GM12878 (cell line): ENCODE data around the gene YARS1. TPM values are rescaled to one million over a fixed set of nuclear protein-coding genes. Genes with fewer than 3 reads are reported as not detected.

ENCODE experiments used
- ATAC-seq: fragments of 200-7000 bp; cut with Tn5 transposase; 3 replicates; pipeline ENCODE4 v1.9.1; 2020; ENCODE audit warnings: mild to moderate bottlenecking, moderate library complexity
- BruUV-seq: library from RNA; stranded (reverse); fragments of 400-500 nt; replicated peaks from 2 replicates; lab custom pipeline; 2021; lab: Mats Ljungman, UMichigan
- CTCF ChIA-PET: fragments of 300-600 bp; sonication (Branson Sonifier 250); formaldehyde crosslinking; extraction: SDS; loops from one replicate; lab custom pipeline; 2021; ENCODE audit warnings: inconsistent platforms; lab: Yijun Ruan, JAX
- POLR2A ChIA-PET: fragments of 350-600 bp; formaldehyde crosslinking; extraction: SDS; loops from one replicate; lab custom pipeline; 2021; ENCODE audit warnings: inconsistent platforms; lab: Charles Lee
- RAD21 ChIA-PET: fragments of 300-600 bp; sonication (Branson Sonifier 250); formaldehyde crosslinking; loops from one replicate; lab custom pipeline; 2023; ENCODE audit warnings: antibody characterized with exemption; ENCODE audit not compliant: unreplicated experiment; lab: Charles Lee
- SMC1A ChIA-PET: fragments of 300-600 bp; sonication (Branson Sonifier 250); formaldehyde crosslinking; loops from one replicate; lab custom pipeline; 2023; ENCODE audit not compliant: unreplicated experiment, uncharacterized antibody; lab: Charles Lee
- DNase-seq: peaks from one replicate; pipeline ENCODE4 v3.0.0-alpha.2; 2011; ENCODE audit warnings: low read depth, low spot score
- FAIRE-seq: peaks from 3 replicates; lab custom pipeline; 2011; peaks lifted over from hg19 to GRCh38; lab: Jason Lieb, UNC
- H2AFZ ChIP-seq: 2 replicates; pipeline ENCODE4 v1.6.0; 2011; ENCODE audit warnings: low read depth, low read length, control low read depth; ENCODE audit not compliant: control insufficient read depth
- H3K27ac ChIP-seq: 2 replicates; pipeline ENCODE4 v1.5.1; 2011; ENCODE audit warnings: control low read depth; ENCODE audit not compliant: control insufficient read depth, insufficient read depth
- H3K27me3 ChIP-seq, 2 experiments: replicated peaks in 1 of 2; 2 replicates each; pipeline versions ENCODE4 v1.6.0 to v1.6.1; 2011; ENCODE audit warnings: low read length in 1 of 2; ENCODE audit not compliant: control insufficient read depth in 2 of 2, insufficient read depth in 2 of 2
- H3K36me3 ChIP-seq, 2 experiments: 2 replicates each; pipeline ENCODE4 v1.5.1; 2011; ENCODE audit warnings: low read length in 1 of 2; ENCODE audit not compliant: control insufficient read depth in 2 of 2, insufficient read depth in 2 of 2
- H3K4me1 ChIP-seq: 2 replicates; pipeline ENCODE4 v1.6.1; 2011; ENCODE audit warnings: mild to moderate bottlenecking, low read length, moderate library complexity, mixed read lengths; ENCODE audit not compliant: control insufficient read depth, insufficient read depth
- H3K4me2 ChIP-seq: 2 replicates; pipeline ENCODE4 v1.6.0; 2011; ENCODE audit warnings: control low read depth; ENCODE audit not compliant: control insufficient read depth, insufficient read depth
- H3K4me3 ChIP-seq: fragments of 200-600 bp; sonication (generic); 2 replicates; pipeline ENCODE4 v1.5.1; 2016
- H3K79me2 ChIP-seq: 2 replicates; pipeline ENCODE4 v1.6.0; 2011; ENCODE audit warnings: low read length; ENCODE audit not compliant: control insufficient read depth, insufficient read depth
- H3K9ac ChIP-seq: 2 replicates; pipeline ENCODE4 v1.8.0; 2011; ENCODE audit warnings: low read length, control low read depth, mixed read lengths; ENCODE audit not compliant: control insufficient read depth, insufficient read depth
- H3K9me3 ChIP-seq: replicated peaks from 3 replicates; pipeline ENCODE4 v1.5.1; 2011; ENCODE audit warnings: mild to moderate bottlenecking, low read length; ENCODE audit not compliant: control insufficient read depth, insufficient read depth
- H4K20me1 ChIP-seq: 2 replicates; pipeline ENCODE4 v1.6.0; 2011; ENCODE audit not compliant: control insufficient read depth, insufficient read depth
- CBX3 ChIP-seq: fragments of 200-600 bp; sonication (generic); IDR thresholded peaks from 2 replicates; pipeline ENCODE4 v1.6.1; 2016; ENCODE audit warnings: low read depth, borderline replicate concordance
- CUX1 ChIP-seq: IDR thresholded peaks from 2 replicates; pipeline ENCODE4 v1.6.1; 2012; ENCODE audit warnings: improper control_type of control experiment, low read depth, low read length; ENCODE audit not compliant: insufficient replicate concordance
- POLR2A ChIP-seq: IDR thresholded peaks from 2 replicates; pipeline ENCODE4 v1.6.1; 2011; ENCODE audit warnings: low read depth, mild to moderate bottlenecking, low read length
- WGBS: methylation state at CpG from one replicate; pipeline ENCODE4 v1.1.6; 2016; ENCODE audit warnings: low lambda C conversion rate; ENCODE audit not compliant: insufficient replicate concordance, insufficient coverage; ENCODE audit errors: missing lambda C conversion rate; 5-methylcytosine and 5-hydroxymethylcytosine counted together
- in situ Hi-C: fragments of 300-500 bp; cut with MboI; formaldehyde crosslinking; loops from 9 replicates; pipeline ENCODE4 v1.14.3; 2018; ENCODE audit warnings: mixed read lengths
- intact Hi-C: fragments of 100-400 bp; cut with micrococcal nuclease; formaldehyde crosslinking; loops from one replicate; pipeline ENCODE4 v1.14.2; 2022; ENCODE audit not compliant: unreplicated experiment
- polyA plus RNA-seq, 11 experiments: library from polyadenylated mRNA; depleted of rRNA in 4 of 11; unstranded in 6 of 11; stranded (reverse) in 5 of 11; fragments of >200 nt; fragmentation: Nextera tagmentation in 4 of 11; fragmentation: Illumina TruSeq in 1 of 11; extraction: Ambion mirVana in 4 of 11; extraction: Trizol in 1 of 11; gene quantifications; 1 replicate in 1 of 11; 2 replicates in 10 of 11; pipeline versions ENCODE4 v1.2.1 to v1.2.3, GENCODE V29; 2011 to 2016; ENCODE audit warnings: inconsistent platforms in 2 of 11, missing spikeins in 2 of 11, low read depth in 1 of 11
- total RNA-seq, 4 experiments: library from RNA; depleted of rRNA in 3 of 4; stranded (reverse); fragments of >200 nt in 3 of 4; fragmentation: Illumina TruSeq in 1 of 4; extraction: Trizol in 1 of 4; gene quantifications; 2 replicates each; pipeline versions ENCODE4 v1.2.1 to v1.2.3, GENCODE V29; 2013 to 2021

YARS1 gene
- total and polyA plus RNA-seq, 10 of the 15 experiments (the other 5 are each of a cell fraction or from before 2014, with no cell fraction given): 39.9 to 202 (median 136) TPM

DNA sequence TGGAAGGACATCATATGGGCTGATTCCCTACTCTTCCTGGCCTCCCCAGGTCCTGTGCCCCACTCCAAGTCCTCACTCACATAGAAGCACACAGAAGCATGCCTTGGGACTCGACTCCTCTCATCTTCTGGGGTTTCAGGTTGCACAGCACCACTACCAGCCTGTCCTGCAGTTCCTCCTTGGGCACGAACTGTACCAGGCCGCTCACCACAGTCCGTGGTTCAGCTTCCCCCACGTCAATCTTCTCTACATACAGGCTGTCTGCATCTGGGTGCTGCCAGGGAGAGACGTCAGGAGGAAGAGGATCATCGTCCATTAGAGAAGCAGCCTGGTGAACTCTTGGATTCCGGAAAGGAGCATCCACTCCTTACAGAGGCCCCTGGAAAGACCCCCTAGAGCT lies 37.2 kb downstream of the YARS1 start:
- BruUV-seq: no TSS peak
- no peaks in the 10 kb centered on the region for H3K27me3 ChIP-seq
- in situ Hi-C loops: no loop called here
- 95% methylated on average over 8 of the region's 8 CpGs for WGBS
- ChIA-PET CTCF (interaction anchor here (1.0 to 1.7 kb wide), 2 partner anchors 93 to 259 kb away, joined by 3 to 4 read pairs; no protein-coding TSS in a partner anchor), SMC1A (no interaction called here), POLR2A (no interaction called here), RAD21 (no interaction called here)
- H3K4me3 ChIP-seq: no peak overlapping the region
- H3K27ac ChIP-seq: no peak overlapping the region
- intact Hi-C loops: no loop called here
- H3K4me2 ChIP-seq: no peak overlapping the region
- TF ChIP-seq POLR2A (peak; percentile 59; the same call in 1 of the 2 replicates), CBX3 (no peak), CUX1 (no peak)
- DNase-seq (no peak), FAIRE-seq (no peak), ATAC-seq (no peak)
- H4K20me1 ChIP-seq: no peaks in the 10 kb centered on the region
- no peaks in the 10 kb centered on the region for H3K9me3 ChIP-seq
- no peaks in the 10 kb centered on the region for H3K4me1 ChIP-seq
- H3K36me3 ChIP-seq: peaks cover 42 to 57% of the 10 kb centered on the region in 2 experiments
- H3K79me2 ChIP-seq: no peaks in the 10 kb centered on the region
- H3K9ac ChIP-seq: no peak overlapping the region
- no peak overlapping the region for H2AFZ ChIP-seq
